T1000 (cell line): ENCODE results near the gene MLF2.
A peak's percentile ranks its signal among the peaks of the same experiment; 100 is the strongest.
"Not testable (repeated sequence)": the region's sequence is repeated elsewhere in the genome, so short reads cannot be mapped to it uniquely, and the experiment has no call there.

Source experiments
- DNase-seq: peaks from one replicate; lab custom pipeline; 2025; ENCODE audit warnings: mixed read lengths; lab: John Stamatoyannopoulos, UW

Gene MLF2

DNA sequence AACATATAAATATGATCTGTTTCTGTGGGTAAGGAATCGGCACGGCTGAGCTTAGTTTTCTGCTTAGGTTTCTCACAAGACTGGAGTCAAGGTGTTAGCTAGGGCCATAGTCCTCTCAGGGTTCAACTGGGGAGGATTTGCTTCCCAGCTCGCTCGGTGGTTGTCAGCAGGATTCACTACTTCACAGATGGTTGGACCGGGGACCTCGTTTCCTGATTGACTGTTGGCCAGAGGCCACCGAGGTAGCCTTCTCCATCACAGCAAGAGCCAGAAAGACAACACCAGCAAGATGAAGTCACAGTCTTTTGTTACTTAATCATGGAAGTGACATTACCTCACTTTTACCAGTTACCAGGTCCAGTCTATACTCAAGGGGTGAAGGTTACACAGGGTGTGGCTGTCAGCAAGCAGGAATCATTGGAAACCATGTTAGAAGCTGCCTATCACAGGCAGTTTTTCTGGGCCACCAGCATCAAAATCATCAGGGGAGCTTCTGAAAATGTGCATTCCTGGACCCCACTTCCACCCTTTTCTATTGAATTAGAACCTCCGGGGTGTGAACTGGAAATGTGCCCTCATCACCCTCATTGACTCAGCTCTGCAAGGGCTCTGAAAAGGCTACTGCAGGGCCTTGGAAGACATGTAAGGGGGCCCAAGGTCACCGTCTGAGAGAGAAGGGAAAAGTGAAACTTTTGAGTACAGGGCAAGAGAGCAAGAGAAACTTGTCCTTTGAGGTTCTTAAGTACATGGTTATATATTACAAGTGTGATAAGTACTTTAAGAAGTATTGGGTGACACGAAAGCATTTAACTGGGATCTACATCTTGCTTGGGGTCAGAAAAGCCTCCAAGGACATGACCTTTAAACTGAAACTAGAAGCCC lies 18.2 kb downstream of the MLF2 start:
- DNase-seq = no peak

DNA sequence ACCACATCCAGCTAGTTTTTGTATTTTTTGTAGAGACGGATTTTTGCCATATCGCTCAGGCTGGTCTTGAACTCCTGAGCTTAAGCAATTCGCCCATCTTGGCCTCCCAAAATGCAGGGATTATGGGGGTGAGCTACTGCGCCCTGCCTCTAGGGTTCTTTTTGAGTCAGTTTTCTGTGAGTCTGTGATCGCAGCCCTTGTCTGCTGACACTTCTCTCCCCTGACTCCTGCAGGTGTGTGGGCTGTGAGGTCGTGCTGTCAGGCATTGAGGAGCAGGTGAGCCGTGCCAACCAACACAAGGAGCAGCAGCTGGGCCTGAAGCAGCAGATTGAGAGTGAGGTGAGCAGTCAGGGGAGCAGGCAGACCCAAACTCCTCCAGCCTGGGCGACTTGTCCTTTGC lies 22.8 kb downstream of the MLF2 start:
- no peak for DNase-seq

DNA sequence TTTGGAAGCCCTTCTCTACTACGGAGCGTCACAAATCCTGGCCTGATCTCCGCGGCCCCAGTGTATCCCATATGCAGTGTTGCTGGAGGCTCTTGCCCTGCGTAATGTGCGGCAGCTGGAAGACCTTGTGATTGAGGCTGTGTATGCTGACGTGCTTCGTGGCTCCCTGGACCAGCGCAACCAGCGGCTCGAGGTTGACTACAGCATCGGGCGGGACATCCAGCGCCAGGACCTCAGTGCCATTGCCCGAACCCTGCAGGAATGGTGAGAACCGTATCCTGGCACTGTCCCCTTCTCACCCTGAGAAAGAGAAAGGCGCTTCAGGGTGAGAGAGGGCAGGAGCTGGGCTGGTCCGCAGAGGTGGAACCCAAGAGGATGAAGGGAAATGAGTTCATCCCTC lies 23.8 kb downstream of the MLF2 start:
- DNase-seq = no peak

DNA sequence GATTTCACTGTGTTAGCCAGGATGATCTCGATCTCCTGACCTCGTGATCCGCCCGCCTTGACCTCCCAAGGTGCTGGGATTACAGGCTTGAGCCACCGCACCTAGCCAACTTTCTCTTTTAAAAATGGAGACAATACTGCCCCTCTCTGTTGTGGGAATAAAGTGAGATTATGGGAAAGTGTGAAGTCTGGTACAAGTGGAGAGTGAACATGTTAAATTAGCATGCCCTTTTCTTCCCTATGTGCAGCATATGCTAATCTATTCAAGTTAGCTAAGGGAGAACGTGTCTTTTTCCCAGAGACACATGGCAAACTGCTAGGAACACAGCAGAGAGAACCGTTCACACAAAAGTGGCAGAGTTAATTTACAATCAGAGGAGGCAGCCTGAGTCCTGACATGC lies 27.6 kb downstream of the MLF2 start:
- no peak for DNase-seq

DNA sequence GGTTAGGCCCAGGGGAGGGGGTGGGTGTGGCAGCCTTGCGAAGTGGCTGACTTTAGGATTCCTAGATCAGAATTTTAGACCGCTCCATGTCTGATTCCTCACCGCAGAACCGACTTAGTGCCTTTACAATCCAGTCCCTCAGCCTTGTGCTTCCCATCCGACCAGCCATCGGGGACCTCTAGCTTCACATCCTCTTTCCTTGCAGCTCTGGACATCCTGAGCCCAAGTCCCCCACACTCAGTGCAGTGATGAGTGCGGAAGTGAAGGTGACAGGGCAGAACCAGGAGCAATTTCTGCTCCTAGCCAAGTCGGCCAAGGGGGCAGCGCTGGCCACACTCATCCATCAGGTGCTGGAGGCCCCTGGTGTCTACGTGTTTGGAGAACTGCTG lies 28.5 kb downstream of the MLF2 start:
- DNase-seq = no peak

DNA sequence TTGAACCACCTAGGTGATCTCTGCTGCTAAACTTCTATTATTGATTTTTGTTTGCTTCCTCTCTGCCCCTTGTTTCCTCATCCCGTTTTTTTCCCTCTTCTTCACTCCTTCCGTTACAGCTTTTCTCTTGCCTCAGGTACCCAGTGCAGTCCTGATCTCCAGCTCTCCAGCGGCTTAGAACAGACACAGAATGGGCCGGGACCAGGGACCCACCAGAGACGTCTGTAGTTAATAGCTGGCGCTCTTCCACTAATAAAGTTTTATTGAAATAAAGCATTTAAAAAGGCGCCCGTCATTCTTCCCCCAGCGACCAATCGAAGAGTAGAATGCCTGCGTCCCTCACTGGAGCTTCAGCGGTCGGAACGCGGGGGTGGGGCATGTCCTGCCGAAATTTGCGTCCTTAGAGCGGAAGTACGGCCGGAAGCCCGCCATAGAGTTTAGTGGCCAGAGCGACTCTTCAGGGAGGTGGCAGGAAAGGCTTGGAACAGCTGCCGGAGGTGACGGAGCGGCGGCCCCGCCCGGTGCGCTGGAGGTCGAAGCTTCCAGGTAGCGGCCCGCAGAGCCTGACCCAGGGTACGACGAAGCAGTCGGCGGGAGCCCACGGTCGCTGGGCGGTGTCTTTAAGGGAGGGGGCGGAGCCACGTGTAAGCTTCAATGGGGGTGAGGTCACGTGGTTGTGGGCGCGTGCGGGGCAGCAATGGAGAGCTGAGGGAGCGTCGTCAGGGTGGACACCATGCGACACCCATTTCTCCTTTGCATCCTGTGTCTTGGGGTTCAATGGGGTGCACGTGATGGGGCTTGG lies 29.1 kb downstream of the MLF2 start, which contains the start of gene COPS7A:
TSS of gene COPS7A (plus strand) at position 440 of the 802 bp plus-strand sequence. CDS start 611 bp downstream, outside the sequence.
- DNase-seq = peak; percentile 96

DNA sequence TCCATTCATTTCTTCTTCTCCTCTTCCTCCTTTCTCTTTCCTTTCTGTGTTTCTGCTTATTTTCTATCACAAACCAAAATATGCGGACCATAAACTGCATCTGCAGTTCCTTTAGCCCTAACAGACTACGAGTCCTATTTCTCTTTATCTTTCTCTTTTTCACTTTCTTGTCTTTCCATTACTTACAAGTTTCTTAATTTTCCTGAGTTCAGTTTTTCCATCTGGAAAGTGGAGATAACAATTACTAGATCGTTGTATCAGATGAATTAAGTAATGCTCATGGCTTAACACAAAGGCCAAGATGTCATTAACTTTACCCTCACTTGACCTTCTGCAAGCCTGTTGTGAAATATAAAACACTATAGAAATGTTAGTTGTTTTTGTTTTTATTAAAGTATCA lies 30.1 kb downstream of the MLF2 start:
- DNase-seq = no peak

DNA sequence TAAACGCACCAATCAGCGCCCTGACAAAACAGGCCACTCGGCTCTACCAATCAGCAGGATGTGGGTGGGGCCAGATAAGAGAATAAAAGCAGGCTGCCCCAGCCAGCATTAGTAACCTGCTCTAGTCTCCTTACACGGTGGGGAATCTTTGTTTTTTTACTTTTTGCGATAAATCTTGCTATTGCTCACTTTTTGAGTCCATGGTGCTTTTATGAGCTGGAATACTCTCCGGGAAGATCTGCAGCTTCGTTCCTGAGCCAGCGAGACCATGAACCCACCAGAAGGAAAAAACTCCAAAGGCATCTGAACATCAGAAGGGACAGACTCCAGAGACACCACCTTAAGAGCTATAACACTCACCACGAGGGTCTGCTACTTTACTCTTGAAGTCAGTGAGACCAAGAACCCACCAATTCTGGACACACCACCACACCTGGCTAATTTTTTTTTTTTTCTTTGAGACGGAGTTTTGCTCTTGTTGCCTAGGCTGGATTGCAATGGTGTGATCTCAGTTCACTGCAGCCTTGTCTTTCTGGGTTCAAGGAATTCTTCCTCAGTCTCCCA lies 36.0 kb downstream of the MLF2 start:
- peak; percentile 67 for DNase-seq

DNA sequence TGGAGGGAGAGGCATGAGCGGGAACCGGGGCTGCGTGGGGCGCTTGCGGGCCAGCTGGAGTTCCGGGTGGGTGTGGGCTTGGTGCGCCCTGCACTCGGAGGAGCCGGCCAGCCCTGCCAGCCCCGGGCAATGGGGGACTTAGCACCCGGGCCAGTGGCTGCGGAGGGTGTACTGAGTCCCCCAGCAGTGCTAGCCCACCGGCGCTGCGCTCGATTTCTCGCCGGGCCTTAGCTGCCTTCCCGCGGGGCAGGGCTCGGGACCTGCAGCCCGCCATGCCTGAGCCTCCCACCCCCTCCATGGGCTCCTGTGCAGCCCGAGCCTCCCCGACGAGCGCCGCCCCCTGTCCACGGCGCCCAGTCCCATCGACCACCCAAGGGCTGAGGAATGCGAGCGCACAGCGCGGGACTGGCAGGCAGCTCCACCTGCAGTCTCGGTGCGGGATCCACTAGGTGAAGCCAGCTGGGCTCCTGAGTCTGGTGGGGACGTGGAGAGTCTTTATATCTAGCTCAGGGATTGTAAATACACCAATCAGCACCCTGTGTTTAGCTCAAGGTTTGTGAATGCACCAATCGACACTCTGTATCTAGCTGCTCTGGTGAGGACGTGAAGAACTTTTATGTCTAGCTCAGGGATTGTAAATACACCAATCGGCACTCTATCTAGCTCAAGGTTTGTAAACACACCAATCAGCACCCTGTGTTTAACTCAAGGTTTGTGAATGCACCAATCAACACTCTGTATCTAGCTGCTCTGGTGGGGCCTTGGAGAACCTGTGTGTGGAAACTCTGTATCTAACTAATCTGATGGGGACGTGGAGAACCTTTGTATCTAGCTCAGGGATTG lies 36.7 kb downstream of the MLF2 start:
- not testable (repeated sequence) for DNase-seq

DNA sequence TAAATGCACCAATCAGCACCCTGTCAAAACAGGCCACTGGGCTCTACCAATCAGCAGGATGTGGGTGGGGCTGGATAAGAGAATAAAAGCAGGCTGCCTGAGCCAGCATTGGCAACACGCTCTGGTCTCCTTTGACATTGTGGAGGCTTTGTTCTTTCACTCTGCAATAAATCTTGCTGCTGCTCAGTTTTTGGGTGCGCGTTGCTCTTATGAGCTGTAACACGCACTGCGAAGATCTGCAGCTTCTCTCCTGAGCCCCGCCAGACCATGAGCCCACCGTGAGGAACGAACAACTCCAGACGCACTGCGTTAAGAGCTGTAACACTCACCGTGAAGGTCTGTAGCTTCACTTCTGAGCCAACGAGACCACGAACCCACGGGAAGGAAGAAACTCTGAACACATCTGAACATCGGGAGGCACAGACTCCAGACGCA lies 44.0 kb downstream of the MLF2 start:
- peak; percentile 58 for DNase-seq

DNA sequence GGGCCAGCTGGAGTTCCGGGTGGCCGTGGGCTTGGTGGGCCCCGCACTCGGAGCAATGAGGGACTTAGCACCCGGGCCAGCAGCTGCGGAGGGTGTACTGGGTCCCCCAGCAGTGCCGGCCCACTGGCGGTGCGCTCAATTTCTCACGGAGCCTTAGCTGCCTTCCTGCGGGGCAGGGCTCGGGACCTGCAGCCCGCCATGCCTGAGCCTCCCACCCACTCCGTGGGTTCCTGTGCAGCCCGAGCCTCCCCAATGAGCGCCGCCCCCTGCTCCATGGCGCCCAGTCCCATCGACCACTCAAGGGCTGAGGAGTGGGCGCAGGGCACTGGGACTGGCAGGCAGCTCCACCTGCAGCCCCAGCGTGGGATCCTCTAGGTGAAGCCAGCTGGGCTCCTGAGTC lies 44.6 kb downstream of the MLF2 start:
- not testable (repeated sequence) for DNase-seq

DNA sequence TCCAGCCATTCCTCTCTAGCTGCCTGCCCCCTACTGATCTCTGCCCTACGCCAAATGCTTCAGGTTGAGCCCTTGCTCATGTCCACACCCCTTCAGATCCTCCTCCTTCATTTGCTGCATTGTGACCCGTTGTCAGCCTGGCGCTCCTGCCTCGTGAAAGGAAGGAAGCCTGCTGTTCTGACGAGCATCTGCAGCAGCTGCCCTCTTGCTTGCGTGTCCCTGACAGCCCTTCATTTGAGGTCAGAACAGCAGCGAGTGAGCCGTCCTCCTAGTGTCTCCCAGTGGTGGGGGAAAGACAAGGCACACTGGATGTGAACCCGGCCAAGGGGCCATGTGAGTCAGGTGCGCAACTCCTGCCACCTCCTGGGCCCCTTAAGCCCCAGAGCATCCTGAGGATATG lies 49.3 kb downstream of the MLF2 start:
- DNase-seq = no peak

DNA sequence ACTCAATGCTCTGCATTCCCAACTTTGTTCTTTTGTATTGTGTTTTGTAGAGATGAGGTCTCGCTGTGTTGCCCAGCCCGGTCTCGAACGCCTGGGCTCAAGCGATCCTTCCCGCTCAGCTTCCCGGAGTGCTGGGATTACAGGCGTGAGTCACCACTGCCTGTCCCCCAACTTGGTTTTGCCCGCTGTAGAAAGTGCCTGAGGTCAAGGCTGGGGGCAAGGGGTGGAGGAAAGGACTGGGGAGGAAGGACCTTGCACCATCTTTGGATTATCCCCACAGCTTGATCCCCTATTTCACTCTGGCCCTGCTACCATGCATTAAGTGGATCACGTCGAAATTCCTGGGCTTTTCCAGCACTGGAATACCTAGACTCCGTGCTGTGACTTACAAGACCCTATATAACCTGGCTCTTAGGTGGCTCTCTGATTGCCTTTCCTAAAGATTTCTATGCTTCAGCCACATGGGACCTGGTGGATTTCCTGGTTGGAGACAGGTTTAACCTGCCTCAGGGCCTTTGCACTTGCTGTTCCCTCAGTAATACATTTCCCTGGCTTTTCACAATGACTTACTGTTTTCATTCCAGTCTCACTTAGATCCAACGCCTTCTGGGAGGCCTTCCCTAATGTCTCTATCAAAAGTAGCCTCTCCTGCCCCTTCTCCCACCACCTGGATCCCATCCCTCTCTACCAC lies 51.7 kb downstream of the MLF2 start:
- DNase-seq = no peak

DNA sequence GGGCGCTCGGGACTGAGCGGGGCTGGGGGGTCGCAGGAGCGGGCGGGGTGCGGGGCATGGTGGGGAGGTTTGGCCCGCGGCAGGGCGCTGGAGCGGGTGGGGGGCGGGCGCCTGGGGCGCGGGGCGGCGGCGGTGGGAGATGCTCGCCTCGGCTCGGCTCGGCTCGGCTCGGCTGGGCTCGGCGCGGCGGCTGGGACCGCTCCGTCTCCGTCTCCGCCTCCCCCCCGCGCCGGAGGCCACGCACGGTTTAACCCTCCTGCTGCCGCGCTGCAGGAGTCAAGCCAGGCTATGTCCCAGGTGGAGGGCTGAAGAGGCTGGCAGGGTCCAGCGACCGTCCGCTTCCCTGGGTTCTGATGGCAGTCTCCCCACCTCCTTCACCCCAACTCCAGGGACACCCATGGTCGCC lies 52.3 kb downstream of the MLF2 start, which contains the start of gene PIANP:
TSS of gene PIANP (minus strand) at position 170 of the 406 bp plus-strand sequence. CDS start 2,754 bp downstream, outside the sequence.
- DNase-seq = peak; percentile 12

DNA sequence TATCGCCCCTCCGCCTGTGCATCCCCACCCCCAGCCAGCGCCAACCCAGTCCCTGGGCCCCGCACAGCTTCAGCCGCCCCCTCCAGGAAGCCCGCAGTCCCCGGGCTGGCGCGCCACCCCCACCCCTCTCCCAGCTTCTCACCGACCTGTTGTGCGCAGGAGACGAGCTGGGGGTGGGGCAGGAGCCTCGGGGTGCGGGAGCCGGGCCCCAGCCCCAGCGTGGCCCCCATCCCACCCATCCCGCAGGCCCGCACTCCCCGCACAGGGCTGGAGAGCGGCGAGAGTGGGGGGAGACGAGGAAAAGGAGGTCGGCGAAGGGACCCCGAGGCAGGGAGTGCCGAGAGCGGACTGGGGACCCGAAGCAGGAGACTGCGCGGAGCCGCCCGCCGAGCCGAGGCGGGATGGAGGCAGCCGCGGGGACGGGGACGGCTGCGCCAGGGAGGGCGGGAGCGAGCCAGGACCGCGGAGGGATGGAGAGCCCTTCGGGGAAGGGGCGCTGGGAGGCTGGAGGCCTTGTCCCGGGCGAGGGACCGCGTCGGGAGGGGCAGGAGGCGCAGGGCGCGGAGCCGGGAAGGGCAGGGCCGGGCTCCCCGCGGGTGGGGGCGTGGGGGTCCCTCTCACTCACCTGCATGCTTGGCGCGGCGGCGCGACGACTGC lies 52.8 kb downstream of the MLF2 start:
- no peak for DNase-seq

DNA sequence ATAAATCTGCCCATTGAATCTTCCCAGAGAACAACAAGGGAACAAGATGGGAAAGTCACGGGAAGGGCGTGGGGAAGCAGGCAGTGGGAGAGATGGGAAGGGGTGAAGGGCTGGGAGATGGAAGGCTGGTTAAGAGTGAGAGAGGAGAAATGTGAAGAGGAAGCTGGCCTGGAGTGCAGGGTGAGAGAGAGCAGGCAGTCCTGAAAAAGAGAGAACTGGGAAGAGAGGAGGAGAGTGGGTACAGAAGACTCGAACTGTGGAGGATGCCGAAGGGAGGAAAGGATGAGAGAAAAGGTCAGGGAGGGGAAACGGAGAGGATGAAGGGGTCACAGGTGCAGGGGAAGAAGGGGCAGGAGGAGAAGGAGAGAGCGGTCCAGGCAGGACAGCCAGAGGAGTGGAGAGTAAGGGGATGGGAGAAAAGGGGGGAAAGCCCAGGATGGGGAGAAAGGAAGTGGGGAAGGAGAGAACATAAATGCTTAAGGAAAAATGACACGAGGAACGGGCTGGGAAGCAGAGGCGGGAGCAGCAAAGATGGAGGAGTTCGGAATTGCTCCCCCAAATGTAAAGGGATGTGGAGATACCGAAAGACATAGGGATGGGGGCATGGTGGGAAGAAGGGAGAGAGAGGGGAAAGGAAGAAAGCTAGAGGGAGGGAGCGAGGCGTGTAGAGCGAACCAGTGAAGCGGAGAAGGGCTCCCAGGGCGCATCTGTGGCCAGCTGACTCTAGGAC lies 53.5 kb downstream of the MLF2 start:
- no peak for DNase-seq

DNA sequence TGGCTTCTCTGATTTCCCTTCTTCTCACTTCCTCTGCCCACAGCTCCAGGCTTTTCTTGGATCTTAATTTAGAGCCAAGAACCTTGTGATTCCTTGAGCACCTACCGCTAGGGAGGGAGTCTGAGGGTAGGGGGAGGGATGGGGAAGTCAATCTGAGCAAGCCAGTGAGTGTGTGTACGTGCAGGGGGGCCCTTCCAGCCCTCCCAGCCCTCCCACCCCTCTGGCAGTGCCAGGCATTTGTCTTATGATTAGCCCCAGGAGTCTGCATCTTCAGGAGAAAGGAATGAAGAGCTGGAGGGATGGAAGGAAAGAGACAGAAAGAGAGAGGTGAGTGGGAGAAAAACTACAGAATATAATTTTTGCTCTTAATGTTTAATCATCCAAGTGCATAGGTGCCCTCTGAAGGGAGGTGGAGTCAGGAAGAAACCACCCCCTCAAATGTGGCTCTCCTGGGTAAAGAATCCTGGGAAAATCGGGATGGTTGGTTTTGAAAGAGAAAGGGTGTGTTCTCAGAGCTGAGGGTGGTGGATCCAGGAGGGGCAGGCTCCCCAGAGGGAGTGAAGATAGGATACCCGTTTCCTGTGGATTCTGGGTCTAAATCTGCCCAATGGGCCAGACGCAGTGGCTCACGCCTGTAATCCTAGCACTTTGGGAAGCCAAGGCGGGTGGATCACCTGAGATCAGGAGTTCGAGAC lies 54.4 kb downstream of the MLF2 start:
- DNase-seq = no peak
